Subcutaneous abdominal adipose tissue (tissue), 5 donors: ENCODE data around the gene FGFRL1.
"Not testable (repeated sequence)": the region's sequence is repeated elsewhere in the genome, so short reads cannot be mapped to it uniquely, and the experiment has no call there.

Experiments used
- H3K27ac ChIP-seq: one replicate; pipeline ENCODE4 v1.7.0; 2013; ENCODE audit warnings: low read depth, mild to moderate bottlenecking, inconsistent platforms, low read length, moderate library complexity
- H3K27me3 ChIP-seq, 5 donors: one replicate each; pipeline ENCODE4 v1.7.0; 2013; ENCODE audit warnings: low read length in 5 of 5, inconsistent platforms in 1 of 5; ENCODE audit not compliant: control insufficient read depth in 5 of 5, insufficient read depth in 4 of 5
- H3K36me3 ChIP-seq, 5 donors: one replicate each; pipeline ENCODE4 v1.7.0; 2013; ENCODE audit warnings: low read length in 5 of 5; ENCODE audit not compliant: control insufficient read depth in 5 of 5, insufficient read depth in 5 of 5
- H3K4me1 ChIP-seq, 5 donors: one replicate each; pipeline ENCODE4 v1.7.0; 2013; ENCODE audit warnings: low read length in 5 of 5, mild to moderate bottlenecking in 3 of 5, moderate library complexity in 1 of 5; ENCODE audit not compliant: control insufficient read depth in 5 of 5, insufficient read depth in 5 of 5
- H3K4me3 ChIP-seq, 5 donors: one replicate each; pipeline ENCODE4 v1.7.0; 2013; ENCODE audit warnings: low read length in 5 of 5, low read depth in 1 of 5
- H3K9ac ChIP-seq, 5 donors: one replicate each; pipeline ENCODE4 v1.7.0; 2013; ENCODE audit warnings: low read length in 5 of 5, mild to moderate bottlenecking in 4 of 5, moderate library complexity in 3 of 5
- H3K9me3 ChIP-seq, 5 donors: one replicate each; pipeline ENCODE4 v1.7.0; 2013; ENCODE audit warnings: low read length in 5 of 5; ENCODE audit not compliant: control insufficient read depth in 5 of 5
- donor health status: healthy.
- donor health status: healthy.
- donor health status: healthy.
- donor health status: healthy.
- donor health status: healthy.

Gene FGFRL1

DNA sequence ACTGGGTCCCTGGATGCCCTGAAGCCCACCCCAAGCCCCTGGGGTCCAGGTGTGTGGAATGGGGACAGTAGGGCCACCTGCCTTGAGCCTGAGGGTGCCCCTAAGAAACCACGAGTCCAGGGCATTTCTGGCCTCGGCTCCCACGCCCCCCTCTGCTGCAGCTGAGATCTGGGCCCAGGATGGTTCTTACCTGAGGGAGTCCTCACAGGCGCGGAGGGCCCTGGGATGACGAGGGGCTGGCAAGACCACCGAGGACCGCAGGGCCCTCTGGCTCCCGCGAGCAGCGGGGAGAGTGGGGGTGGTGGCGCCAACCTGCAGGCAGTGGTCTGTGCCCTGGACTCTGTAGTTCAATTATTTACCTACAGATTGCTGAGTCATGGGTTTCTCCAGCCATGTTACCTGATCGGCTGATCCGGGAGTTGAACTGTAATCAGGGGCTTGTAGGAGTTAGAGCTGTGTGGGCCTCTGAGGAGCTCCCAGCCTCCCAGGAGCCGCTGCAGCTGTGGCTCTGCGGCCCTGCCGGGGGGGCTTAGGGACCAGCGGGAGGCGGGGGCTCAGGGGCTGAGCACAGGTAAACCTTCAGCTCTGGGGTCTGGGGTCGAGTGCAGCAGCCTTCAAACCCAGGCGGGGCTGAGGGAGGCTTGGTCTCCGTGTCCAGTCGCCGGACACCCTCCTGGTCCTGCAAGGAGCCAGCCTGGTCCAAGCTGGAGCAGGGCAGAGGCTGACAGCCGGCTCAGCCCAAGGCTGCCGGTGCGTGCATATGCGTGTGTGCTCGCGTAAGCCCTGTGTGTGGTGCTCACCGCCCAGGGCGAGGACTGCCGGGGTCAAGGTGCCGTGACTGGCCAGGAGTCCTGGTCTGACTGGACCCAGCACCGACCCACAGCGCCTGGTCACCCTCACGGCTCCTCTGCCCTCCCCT lies 18.1 kb upstream of the FGFRL1 start, which contains the start of gene SLC26A1:
SLC26A1 (minus strand) TSS at position 294 of the 919 bp plus-strand sequence. CDS start 1,701 bp downstream, outside the sequence.
- H3K27me3 ChIP-seq: peaks cover 14 to 18% (median 16%) of the 10 kb centered on the region in 5 donors
- peak within 1 kb of the TSS in 1 of 5 donors; percentile 64 for H3K9ac ChIP-seq
- H3K36me3 ChIP-seq: peaks cover 0 to 27% (median 20%) of the 10 kb centered on the region in 5 donors
- no peaks in the 10 kb centered on the region for H3K9me3 ChIP-seq
- H3K4me1 ChIP-seq: peaks cover 0 to 23% (median 16%) of the 10 kb centered on the region in 5 donors
- peak within 1 kb of the TSS in 4 of 5 donors; percentile 16 to 48 (median 46) for H3K4me3 ChIP-seq
- H3K27ac ChIP-seq: no peak within 1 kb of the TSS

DNA sequence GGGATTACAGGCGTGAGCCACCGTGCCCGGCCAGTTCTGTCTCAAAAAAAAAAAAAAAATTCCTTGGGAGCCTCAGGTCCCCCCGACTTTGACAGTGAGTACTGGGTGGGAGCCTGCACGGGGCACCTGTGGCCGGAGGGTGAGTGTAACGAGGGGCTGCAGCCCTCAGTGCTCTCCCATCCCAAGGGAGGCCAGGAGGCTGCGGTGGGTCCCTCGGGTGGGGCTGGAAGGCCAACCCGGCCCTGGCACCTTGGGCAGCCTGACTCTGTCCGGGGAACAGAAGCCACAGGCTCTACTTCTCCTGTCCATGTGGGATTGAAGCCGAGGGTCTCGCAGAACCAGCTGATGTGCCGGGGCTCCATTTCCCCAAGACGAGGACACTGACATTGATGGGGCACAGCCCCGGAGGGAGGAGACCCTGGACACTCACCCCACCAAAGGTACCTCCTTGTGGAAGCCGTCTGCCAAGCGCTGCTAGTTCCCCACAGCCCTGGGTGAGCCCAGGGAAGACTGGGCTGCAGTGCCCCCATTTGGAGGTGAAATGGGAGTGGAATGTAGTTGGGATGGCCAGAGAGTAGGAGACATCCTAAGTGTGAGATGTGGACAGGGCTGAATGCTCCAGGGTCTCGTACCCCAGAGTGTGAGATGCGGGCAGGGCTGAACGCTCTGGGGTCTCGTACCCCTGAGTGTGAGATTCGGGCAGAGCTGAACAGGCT lies 16.0 kb upstream of the FGFRL1 start:
- Histone ChIP-seq H3K27ac (no peak overlapping the region), H3K4me3 (no peak overlapping the region), H3K36me3 (peaks cover 0 to 16% (median 6%) of the 10 kb centered on the region in 5 donors), H3K9me3 (no peaks in the 10 kb centered on the region), H3K4me1 (peaks cover 0 to 22% (median 15%) of the 10 kb centered on the region in 5 donors), H3K9ac (no peak overlapping the region), H3K27me3 (peaks cover 22 to 31% (median 27%) of the 10 kb centered on the region in 5 donors)

DNA sequence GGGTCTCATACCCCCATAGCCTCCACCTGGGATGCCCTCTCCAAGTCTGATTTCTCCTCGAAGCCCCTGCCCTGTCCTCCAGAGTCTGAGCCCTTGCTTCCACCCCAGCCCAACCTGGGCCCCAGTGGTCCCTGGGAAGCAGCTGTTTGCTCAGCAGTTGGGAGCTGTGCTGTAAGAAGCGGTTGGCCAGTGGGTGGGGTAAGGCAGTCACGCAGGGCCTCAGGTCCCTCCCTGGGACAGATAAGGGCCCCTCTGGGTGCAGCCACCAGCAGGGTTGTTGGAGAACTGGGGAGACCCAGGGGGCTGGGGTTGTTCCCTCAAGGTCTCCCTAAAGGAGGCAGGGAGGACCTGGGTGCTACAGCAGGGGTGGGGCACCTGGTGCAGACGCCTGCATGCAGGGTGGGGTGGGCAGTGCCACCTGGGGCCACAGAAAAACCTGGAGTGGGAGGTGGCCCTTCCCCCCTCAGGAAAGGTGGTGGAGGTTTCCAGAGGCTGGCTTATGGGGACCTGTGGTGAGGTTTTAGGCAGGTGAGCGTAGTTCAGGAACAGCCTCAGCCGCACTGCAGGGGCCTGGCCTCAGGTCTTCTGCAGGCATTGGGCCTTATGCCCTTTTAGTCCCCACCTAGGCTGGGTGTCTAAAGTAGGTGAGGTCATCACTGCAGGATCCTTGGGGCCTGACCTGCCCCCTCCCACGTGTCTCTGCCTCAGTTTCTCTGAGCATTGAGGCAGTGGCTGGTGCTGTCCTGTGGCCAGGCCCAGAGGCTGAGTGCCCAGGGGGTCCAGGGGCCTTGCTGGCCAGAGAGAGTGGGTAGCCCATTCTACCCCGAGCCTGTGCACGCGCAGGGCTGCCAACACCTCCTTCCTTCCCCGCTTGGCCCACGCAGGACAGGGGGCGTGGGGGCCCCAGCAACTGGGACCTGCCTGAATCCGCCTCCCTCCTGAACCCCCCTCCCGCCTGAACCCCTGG lies 15.1 kb upstream of the FGFRL1 start:
- H3K9ac ChIP-seq: no peak overlapping the region
- no peak overlapping the region for H3K27ac ChIP-seq
- H3K4me1 ChIP-seq: peaks cover 0 to 22% (median 15%) of the 10 kb centered on the region in 5 donors
- H3K27me3 ChIP-seq: peaks cover 31 to 37% (median 34%) of the 10 kb centered on the region in 5 donors
- peaks cover 0 to 7% (median 2%) of the 10 kb centered on the region in 5 donors for H3K36me3 ChIP-seq
- H3K9me3 ChIP-seq: no peaks in the 10 kb centered on the region
- H3K4me3 ChIP-seq: no peak overlapping the region

DNA sequence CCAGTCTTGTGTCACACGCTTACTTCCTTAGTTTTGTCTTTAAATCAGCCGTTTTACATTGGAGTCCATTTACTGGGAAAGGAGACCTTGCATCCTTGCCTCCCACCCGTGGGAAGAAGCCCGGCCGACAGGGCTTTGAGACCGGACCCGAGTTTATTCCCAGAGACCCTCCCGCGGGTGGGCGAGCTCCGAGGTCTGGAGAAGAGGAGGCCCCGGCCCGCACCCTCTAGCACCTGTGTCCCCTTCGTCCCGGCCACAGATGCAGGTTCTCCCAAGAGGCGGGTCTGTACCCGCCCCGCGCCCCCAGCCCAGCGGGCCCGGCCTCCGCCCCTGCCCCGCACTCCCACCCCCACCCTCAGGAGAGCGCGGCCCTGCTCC lies 14.4 kb upstream of the FGFRL1 start:
- peaks cover 0 to 1% (median 0%) of the 10 kb centered on the region in 5 donors for H3K36me3 ChIP-seq
- H3K4me1 ChIP-seq: peaks cover 0 to 25% (median 16%) of the 10 kb centered on the region in 5 donors
- no peak overlapping the region for H3K9ac ChIP-seq
- no peak overlapping the region for H3K27ac ChIP-seq
- H3K9me3 ChIP-seq: no peaks in the 10 kb centered on the region
- no peak overlapping the region for H3K4me3 ChIP-seq
- H3K27me3 ChIP-seq: peaks cover 37 to 44% (median 41%) of the 10 kb centered on the region in 5 donors

DNA sequence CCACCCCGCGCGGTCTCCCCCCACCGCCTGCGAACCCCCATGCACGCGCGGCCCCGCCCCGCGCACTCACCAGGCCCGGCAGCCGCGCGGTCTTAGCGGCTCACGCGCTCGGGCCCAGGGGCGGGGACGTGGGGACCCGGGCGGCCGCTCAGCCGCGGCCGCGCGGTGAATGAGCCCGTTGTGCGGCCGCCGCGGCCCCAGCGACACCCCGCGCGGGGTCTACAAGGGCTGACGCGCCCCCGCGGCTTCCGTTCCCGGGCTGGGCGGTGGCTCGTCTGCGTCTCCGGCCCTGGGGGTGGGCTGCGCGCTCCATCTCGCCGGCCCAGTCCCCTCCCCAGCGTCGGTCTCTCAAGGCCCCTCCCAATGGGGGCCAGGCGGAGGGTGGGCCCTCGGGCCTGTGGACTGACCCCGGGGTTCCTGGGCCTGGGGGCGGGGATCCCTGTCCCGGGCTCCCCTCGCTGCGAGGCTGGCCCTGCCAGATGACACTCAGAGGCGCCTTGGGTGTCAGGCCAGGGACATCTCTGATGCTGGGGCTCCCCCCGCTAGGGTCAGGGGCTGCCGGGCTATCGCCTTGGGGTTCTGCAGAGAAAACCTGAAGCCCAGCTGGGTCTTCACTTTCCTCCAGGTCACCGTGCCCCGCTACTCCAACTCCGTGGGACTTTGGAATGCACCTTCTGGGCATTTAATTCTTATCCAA lies 13.9 kb upstream of the FGFRL1 start:
- Histone ChIP-seq H3K27ac (no peak overlapping the region), H3K9ac (no peak overlapping the region), H3K4me3 (peak overlapping the region in 2 of 5 donors; percentile 48), H3K27me3 (peaks cover 42 to 49% (median 45%) of the 10 kb centered on the region in 5 donors), H3K36me3 (no peaks in the 10 kb centered on the region), H3K9me3 (no peaks in the 10 kb centered on the region), H3K4me1 (peaks cover 0 to 28% (median 18%) of the 10 kb centered on the region in 5 donors)

DNA sequence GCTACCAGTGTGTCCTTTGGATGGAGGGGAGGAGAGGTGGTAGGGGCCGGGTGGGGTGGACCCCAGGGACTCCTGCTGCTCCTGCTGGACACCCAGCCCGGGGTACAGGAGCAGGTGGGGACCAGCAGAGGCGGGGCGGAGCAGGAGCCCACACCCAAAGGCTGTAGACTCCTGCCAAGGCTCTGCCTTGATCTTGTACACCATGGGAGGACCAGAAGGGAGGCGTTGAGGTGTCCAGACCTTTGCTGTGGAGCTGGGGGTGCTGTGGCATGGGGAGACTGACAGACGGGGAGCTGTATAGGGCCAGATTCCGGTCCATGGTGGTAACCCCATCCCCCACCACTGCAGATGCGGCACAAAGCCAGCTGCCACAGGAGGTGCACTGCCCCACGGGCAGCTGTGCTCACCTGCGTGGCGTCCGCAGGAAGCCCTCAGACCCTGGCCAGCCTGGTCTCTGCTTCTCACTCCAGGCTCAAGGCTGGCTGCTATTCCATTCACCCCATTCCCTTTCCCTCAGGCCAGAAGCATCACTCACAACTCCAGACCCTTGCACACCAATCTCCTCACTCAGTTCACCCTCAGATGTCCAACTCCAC lies 13.2 kb upstream of the FGFRL1 start:
- H3K9ac ChIP-seq: no peak overlapping the region
- H3K36me3 ChIP-seq: no peaks in the 10 kb centered on the region
- H3K27me3 ChIP-seq: peaks cover 42 to 52% (median 50%) of the 10 kb centered on the region in 5 donors
- no peak overlapping the region for H3K4me3 ChIP-seq
- H3K27ac ChIP-seq: no peak overlapping the region
- H3K4me1 ChIP-seq: peaks cover 0 to 27% (median 15%) of the 10 kb centered on the region in 5 donors
- H3K9me3 ChIP-seq: no peaks in the 10 kb centered on the region

DNA sequence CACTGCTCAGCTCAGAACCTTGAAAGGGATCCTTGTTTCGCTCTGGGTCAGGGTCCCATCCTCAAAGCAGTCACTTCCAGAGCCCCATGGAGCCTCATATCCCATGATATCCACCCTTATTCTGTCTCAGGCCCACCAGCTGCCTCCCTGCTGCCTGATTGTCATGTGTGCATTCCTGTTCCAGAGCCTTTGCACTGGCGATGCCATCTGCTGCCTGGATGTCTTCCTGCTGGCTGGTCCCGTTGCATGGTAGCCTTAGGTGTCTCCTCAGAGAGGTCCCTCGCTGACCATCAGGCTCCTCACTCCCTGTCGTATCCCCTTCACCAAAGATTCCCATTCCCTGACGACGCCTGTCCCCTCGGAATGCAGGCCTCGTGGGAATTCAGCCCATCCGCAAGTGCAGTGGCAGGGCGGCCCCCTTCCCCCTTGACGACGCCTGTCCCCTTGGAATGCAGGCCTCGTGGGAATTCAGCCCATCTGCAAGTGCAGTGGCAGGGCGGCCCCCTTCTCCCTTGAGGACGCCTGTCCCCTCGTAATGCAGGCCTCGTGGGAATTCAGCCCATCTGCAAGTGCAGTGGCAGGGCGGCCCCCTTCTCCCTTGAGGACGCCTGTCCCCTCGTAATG lies 12.1 kb upstream of the FGFRL1 start:
- Histone ChIP-seq H3K4me1 (peaks cover 0 to 33% (median 23%) of the 10 kb centered on the region in 5 donors), H3K27me3 (peaks cover 50 to 62% (median 58%) of the 10 kb centered on the region in 5 donors)
- H3K9ac ChIP-seq, H3K9me3 ChIP-seq, H3K36me3 ChIP-seq, H3K27ac ChIP-seq, H3K4me3 ChIP-seq: not testable (repeated sequence)

DNA sequence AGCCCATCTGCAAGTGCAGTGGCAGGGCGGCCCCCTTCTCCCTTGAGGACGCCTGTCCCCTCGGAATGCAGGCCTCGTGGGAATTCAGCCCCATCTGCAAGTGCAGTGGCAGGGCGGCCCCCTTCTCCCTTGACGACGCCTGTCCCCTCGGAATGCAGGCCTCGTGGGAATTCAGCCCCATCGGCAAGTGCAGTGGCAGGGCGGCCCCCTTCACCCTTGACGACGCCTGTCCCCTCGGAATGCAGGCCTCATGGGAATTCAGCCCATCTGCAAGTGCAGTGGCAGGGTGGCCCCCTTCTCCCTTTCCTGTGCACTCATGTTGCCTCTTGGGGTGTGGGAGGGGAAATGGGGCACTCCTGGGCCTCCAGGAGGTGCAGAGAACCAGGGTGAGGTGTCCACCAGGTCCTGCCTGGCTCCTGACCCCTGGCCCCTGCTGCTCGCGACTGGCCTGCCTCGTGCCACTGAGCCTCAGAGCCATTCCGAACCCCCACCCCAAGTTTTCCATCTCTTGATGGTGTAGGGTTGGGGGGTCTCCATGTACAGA lies 11.5 kb upstream of the FGFRL1 start:
- Histone ChIP-seq H3K27me3 (peaks cover 51 to 67% (median 62%) of the 10 kb centered on the region in 5 donors), H3K9me3 (no peaks in the 10 kb centered on the region), H3K36me3 (no peaks in the 10 kb centered on the region), H3K27ac (no peak overlapping the region), H3K9ac (no peak overlapping the region), H3K4me1 (peaks cover 0 to 33% (median 26%) of the 10 kb centered on the region in 5 donors), H3K4me3 (no peak overlapping the region)
